Nephron (organoid): ENCODE results near the gene AP2B1.

Source experiments
- H3K27ac Mint-ChIP-seq, 3 experiments: 2 replicates each; pipeline ENCODE4 v1.8.0; 2020; ENCODE audit warnings: mixed read lengths in 3 of 3, mild to moderate bottlenecking in 2 of 3, moderate library complexity in 1 of 3
- H3K27me3 Mint-ChIP-seq: 2 replicates; pipeline ENCODE4 v1.8.0; 2021; ENCODE audit warnings: low read depth, mild to moderate bottlenecking, moderate library complexity, mixed read lengths
- H3K36me3 Mint-ChIP-seq: 2 replicates; pipeline ENCODE4 v1.8.0; 2020; ENCODE audit warnings: low read depth, mixed read lengths
- H3K4me1 Mint-ChIP-seq: 2 replicates; pipeline ENCODE4 v1.8.0; 2020; ENCODE audit warnings: mixed read lengths
- H3K4me3 Mint-ChIP-seq, 3 experiments: 2 replicates each; pipeline ENCODE4 v1.8.0; 2020; ENCODE audit warnings: mild to moderate bottlenecking in 3 of 3, mixed read lengths in 3 of 3, moderate library complexity in 2 of 3
- H3K9me3 Mint-ChIP-seq: 2 replicates; pipeline ENCODE4 v1.8.0; 2020; ENCODE audit warnings: mixed read lengths
- CTCF ChIP-seq, 3 experiments: fragments of 200-600 bp; sonication (generic); IDR thresholded peaks; one replicate each; pipeline ENCODE4 v1.5.0; 2021; ENCODE audit warnings: antibody characterized with exemption in 3 of 3; ENCODE audit not compliant: unreplicated experiment in 3 of 3

AP2B1 gene

DNA sequence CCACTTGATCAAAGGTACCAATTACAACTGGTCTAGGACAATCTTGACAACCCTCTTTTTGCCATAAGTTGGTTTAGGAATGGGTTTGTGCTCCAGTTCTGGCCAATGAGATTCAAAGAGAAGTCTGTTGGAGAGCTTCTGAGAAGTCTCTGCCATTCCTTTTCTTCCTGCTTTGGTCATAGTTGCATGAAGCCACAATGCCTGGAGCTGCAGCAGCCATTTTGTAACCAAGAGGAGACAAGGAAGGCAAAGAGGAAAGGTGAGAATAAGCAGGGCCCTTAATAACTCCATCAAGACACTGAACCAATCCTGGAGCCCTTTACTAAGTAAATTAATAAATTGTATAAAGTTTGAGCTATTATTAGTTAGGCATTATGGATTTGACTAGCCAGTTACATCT, 170.1 kb downstream of the AP2B1 start:
- Mint-ChIP-seq H3K4me3 (no peak overlapping the region), H3K27me3 (peaks cover 5% of the 10 kb centered on the region), H3K36me3 (no peaks in the 10 kb centered on the region), H3K9me3 (no peaks in the 10 kb centered on the region), H3K4me1 (no peaks in the 10 kb centered on the region), H3K27ac (no peak overlapping the region)
- no peak for TF ChIP-seq CTCF (IDR thresholded peaks at IDR 0.05; ENCODE audit: unreplicated experiment in 3 of 3)

DNA sequence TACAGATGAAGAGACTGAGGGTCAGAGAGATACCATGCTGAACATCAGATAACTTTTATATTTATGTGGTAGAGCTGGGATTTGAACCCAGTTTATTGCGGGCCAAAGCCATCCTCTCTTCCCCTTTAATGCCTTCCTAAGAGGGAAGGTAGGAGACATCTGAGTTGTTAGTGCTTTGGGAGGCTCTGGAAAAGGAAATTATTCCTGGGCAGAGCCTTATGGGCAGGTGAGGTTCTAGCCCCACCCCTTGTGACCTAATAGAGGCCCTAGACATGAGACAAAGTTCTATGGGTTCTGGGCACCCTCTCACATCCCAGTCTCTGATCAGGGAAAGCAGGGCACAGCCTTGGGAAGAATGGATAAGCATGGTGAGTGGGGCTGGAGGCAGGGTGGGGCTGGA, 173.5 kb downstream of the AP2B1 start, which contains the start of gene C17orf50:
Gene C17orf50 (plus strand): TSS at position 301 of the 400 bp plus-strand sequence. CDS start 55 bp downstream, at position 356.
- peaks cover 13% of the 10 kb centered on the region for H3K4me1 Mint-ChIP-seq
- no peaks in the 10 kb centered on the region for H3K9me3 Mint-ChIP-seq
- no peak within 1 kb of the TSS for H3K4me3 Mint-ChIP-seq
- H3K27ac Mint-ChIP-seq, result no peak within 1 kb of the TSS
- peaks cover 5% of the 10 kb centered on the region for H3K27me3 Mint-ChIP-seq
- H3K36me3 Mint-ChIP-seq, result no peaks in the 10 kb centered on the region
- TF ChIP-seq CTCF (IDR thresholded peaks at IDR 0.05; ENCODE audit: unreplicated experiment in 3 of 3), result no peak

DNA sequence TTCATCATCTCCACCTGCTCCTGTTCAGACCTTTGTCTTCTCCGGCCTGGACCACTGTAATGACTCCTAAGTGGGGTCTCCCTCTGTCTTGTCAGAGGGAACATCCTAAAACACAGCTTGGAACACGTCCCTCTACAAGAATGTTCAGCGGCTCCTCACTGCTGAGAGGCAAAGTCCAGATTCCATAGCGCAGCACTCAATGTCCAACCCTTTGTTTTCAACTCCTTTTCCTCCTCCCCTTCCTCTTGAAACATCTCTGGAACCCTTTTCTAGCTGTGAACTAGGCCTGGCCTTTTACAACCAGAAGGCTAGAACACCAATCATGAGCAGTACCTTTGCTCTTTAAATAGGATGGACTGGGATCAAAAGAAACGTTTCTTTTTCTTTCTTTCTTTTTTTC, 174.5 kb downstream of the AP2B1 start:
- Mint-ChIP-seq H3K4me1 (peaks cover 19% of the 10 kb centered on the region), H3K9me3 (no peaks in the 10 kb centered on the region), H3K4me3 (no peak overlapping the region), H3K27ac (no peak overlapping the region), H3K36me3 (no peaks in the 10 kb centered on the region), H3K27me3 (peaks cover 5% of the 10 kb centered on the region)
- TF ChIP-seq CTCF (IDR thresholded peaks at IDR 0.05; ENCODE audit: unreplicated experiment in 3 of 3), result no peak

- Mint-ChIP-seq H3K9me3 (no peaks in the 10 kb centered on the region), H3K4me3 (peak overlapping the region; percentile 77 to 90 (median 88)), H3K27ac (no peak overlapping the region), H3K27me3 (peaks cover 18% of the 10 kb centered on the region), H3K36me3 (no peaks in the 10 kb centered on the region), H3K4me1 (peaks cover 30% of the 10 kb centered on the region)
- TF ChIP-seq CTCF (IDR thresholded peaks at IDR 0.05; ENCODE audit: unreplicated experiment in 3 of 3), result no peak
Measured at GRCh38 chr17:35763767-35764122, 176.6 kb downstream of the AP2B1 start.

GRCh38 chr17:35764123-35764991, 177.2 kb downstream of the AP2B1 start:
- Mint-ChIP-seq H3K4me3 (peak overlapping the region; percentile 88 to 90 (median 90)), H3K4me1 (peaks cover 30% of the 10 kb centered on the region), H3K27ac (peak overlapping the region in 2 of 3 experiments; percentile 30 to 87), H3K9me3 (no peaks in the 10 kb centered on the region), H3K36me3 (no peaks in the 10 kb centered on the region), H3K27me3 (peaks cover 18% of the 10 kb centered on the region)
- TF ChIP-seq CTCF (IDR thresholded peaks at IDR 0.05; ENCODE audit: unreplicated experiment in 3 of 3), result peak; percentile 91 to 95 (median 94)
